ENCODE data around the gene ARHGAP24. TPM values are rescaled to one million over a fixed set of nuclear protein-coding genes. Genes with fewer than 3 reads are reported as not detected.

Gene ARHGAP24
- total RNA-seq, 1 experiment from 2014 or later, result 35.7 TPM

DNA sequence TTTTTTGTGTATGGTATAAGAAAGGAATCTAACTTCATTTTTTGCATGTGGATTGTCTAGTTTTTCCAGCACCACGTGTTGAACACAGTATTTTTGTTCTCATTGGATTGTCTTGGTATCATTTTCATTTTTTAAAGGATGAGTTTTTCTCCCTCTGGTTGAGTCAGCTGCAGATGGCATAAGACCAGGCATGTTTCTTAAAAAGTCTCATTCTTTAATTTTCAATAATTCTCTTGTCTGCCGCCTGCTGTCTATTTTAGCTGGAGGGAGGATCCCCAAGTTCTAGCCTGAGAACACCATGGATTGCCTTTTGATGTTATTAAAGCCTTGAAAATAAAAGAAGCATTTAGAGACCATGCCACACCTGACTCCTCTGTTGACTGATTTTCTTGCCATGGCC lies 263.8 kb downstream of the ARHGAP24 start:
- peak; percentile 74 for DNase-seq (ENCODE audit: low read depth)

DNA sequence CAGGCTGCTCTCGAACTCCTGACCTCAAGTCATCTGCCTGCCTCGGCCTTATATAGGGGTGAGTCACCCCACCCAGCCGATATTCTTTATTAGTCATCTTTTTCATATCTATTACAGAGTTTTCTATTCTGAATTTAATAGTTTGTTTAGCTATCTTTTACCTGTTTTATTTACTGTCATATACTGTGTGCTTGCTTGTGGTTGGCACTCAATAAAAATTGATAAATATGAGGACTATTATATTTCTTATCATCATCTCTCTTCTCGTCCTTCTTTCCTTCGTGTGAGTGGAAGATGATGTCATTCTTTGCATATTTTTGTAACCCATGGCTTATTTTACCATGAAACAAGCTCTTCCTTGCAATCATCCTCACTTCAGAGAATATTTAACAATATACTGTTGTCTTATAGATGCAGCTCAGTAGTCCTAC lies 265.5 kb downstream of the ARHGAP24 start:
- DNase-seq (ENCODE audit: low read depth), result peak; percentile 62

DNA sequence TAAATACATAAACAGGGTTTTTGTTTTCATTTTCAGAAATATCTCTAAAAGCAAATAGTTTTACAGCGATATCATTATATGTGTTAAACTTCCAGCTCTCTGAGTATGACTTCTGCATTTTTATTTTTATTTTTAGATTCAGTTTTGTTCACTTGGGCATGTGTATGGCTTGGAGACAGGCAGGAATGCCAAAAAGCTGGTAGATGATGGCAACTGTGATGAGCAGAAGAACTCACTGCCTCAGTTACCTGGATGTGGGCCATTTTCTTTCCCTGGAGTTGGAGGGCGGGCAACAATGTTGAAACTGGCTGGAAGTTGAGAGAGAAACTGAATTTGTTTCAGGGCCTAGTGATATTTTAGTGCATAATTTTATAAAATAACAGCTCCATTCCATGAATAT lies 266.4 kb downstream of the ARHGAP24 start:
- no peak for DNase-seq (ENCODE audit: low read depth)

DNA sequence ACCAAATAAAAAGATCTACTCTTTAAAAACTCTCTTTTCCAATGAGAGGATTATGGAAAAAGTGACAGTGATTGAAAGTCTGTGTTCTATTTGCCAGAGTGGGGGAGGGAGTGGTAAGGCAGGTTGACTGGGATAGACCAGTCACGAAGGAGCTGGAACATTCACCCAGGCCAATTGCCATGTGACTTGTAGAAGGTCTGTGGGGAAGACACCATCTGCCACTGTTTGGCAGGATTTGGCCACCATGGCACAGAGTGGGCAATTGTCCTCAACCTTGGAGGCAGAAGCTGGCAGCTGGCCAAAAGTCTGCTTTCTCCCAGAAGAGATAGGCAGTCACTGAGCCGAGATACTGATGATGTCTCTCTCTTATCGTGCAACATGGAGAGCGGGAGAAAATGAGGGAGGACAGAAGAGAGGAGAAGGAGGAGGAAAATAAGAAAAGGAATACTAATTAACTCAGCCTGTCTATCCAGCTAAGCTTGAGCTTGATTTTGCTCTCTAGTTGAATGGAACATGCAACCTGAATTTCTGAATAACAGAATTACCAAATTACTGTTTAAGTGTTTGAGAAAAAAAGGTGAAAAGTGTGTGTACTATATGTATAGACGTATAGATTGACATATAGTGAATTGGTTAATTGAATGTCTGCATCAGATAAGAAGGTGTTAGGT lies 267.1 kb downstream of the ARHGAP24 start:
- DNase-seq (ENCODE audit: low read depth), result peak; percentile 31

DNA sequence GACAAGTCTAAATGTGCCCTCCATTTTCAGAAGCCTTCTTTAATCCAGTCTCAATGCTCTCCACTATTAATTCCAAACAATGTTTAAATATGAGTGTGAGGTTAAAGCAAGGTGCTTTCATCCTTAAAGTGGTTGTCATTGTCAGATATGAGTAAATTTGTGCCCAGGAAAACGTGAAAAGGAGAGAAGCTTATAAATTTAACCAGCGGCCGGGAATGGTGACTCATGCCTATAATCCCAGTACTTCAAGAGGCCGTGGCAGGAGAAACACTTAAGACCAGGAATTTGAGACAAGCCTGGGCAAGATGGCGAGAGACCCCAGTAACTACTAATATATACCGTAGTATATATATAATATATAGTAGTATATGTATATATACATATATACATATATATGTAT lies 270.0 kb downstream of the ARHGAP24 start:
- DNase-seq (ENCODE audit: low read depth), result peak; percentile 81

DNA sequence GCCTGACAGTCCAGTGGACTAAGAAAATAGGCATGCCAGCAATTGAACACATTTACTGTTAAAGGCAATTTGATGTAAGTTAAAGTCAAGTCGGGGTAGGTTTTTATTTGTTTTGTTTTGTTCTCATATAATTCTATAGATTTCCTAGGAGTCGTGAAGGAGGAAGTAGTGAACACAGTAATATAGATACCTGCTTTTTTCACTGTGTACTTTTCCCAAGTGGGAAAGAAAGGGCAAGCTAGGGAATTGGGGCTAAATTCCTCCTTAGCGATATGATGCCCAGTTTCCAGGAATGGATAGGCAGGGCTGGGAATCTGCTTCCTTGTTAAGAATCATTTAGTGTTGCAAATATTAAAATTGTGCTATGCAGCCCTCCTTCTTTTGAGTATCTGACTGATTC lies 271.0 kb downstream of the ARHGAP24 start:
- DNase-seq (ENCODE audit: low read depth), result no peak

DNA sequence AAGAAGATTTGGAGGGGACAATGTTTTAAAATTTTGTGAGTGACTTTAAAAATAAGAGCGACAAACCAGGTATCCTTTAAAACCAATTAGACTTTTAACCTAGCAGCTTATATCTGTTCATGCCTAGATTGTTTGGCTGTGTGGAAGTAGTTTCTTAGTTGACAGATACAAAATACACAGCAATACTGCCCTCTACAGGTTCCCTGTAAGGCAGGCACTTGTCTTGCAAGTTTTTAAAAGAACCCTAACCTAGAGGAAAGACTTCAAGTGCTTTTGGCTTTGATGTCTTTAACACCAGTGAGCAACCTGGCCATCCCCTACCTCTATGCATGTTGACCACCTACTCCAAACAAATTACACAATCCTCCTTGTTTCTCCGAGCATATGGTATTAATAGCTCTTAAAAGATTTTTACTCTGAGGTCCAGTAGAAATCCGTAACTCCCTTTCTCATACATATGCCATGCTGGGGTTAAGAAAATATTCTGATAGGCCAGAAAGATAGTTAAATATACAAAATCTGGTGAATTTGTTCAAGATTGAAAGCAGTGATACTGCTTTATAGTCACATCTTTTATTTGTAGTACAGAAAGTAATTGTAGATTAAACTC lies 273.0 kb downstream of the ARHGAP24 start:
- DNase-seq (ENCODE audit: low read depth), result peak; percentile 81

DNA sequence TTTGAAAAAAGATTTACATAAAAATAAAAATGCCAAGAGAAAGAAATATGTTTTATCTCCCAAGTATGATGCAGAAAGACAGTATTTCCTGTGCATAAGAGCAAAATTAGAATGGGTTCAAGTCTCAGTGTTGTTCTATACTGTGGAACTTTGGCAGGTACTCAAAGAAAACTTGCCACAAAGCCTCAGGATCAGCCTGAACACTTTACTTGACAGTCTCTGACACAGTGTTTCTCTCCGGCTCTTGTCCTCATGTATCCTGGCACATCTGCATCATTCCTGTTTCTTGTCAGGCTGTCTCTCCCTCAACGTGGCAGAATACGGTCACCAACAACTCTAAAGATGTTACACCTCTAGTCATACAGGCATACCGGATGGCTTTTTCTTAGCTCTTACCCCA lies 273.7 kb downstream of the ARHGAP24 start:
- no peak for DNase-seq (ENCODE audit: low read depth)

DNA sequence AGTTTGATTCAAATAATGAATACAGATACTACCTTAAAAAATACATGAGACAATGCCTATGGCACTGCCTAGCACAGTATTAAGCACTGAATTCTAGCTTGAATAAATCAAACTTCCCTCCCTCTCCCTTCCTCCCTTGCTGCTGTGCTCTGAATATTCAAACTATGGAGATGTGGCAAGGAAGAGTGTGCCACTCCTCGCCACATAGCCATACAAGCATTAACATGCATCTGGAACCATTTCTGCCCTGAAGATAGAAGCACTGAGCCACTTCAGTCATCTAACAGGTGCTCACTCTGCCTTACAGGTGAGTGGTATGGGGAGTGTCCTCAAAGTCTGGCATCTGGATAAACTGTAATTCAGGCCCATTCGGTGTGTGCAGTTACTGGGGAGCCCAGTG lies 276.9 kb downstream of the ARHGAP24 start:
- DNase-seq (ENCODE audit: low read depth), result no peak

DNA sequence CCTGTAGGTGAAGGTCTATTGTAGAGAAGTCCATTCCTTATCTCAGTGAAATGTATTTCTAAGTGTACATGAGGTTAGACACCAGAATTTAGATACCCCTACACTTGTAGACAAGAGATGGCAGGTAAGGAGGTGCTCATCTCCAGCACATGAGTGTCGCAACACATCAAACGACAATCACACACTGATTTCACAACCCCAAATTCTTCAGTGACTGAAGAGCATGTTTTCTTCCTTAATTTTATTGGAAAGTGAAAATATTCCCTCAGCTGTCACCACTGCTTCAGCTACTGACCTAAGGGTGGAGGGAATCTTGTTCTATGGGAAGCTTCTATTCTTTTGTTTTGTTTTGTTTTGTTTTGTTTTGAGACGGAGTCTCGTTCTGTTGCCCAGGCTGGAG lies 280.3 kb downstream of the ARHGAP24 start:
- DNase-seq (ENCODE audit: low read depth), result no peak

DNA sequence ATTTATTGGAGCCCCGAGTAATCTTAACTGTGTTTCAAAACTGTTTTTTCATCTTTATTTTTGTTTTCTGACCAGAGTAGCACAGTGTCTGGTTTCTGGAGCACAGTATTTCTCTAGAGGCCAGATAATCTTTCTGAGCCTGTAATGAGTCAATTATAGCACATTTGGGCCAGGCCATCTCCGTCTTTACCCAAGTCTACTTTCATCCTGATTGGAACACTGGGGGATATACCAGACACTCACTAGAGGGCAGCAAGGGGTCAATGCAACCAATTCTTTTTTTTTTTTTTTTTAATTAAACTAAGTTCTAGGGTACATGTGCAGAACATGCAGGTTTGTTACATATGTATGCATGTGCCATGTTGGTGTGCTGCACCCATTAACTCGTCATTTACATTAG lies 282.0 kb downstream of the ARHGAP24 start:
- peak; percentile 78 for DNase-seq (ENCODE audit: low read depth)

DNA sequence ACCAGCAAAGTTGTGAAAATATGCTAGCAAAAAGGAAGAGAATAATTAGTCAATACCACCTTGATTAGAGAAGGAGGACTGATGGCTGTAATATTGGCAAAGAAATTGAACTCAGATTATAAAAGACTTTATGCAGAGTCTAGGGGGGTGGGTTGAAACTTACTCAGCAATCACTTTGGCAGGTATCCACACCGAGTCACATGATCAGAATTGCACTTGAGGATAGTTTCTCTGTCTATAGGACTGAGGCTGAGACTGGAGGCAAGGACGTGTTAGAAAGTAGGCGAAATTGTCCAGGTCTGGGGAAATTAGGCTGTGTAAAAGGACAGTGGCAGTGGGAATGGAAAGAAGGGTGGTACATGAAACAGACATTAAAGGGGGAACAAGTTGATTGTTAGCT lies 284.4 kb downstream of the ARHGAP24 start:
- DNase-seq (ENCODE audit: low read depth), result no peak

DNA sequence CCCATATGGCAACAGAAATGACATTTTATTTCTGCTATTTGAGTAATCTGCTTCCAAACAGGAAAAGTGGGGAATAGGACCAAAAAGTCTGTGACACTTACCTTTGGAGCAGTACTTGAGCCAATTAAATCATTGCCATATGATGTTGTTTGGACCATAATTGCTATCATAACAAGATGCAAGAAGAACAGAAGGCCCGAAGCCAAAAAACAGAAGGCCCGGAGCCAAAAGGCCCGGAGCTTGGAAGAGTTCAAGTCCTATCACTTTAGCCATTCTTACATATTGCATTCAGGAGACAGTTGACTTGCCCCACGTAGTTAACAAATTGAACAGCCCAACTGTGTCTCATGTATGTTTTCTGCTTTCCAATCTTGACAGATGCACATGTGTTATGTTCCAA lies 285.6 kb downstream of the ARHGAP24 start:
- DNase-seq (ENCODE audit: low read depth), result no peak

DNA sequence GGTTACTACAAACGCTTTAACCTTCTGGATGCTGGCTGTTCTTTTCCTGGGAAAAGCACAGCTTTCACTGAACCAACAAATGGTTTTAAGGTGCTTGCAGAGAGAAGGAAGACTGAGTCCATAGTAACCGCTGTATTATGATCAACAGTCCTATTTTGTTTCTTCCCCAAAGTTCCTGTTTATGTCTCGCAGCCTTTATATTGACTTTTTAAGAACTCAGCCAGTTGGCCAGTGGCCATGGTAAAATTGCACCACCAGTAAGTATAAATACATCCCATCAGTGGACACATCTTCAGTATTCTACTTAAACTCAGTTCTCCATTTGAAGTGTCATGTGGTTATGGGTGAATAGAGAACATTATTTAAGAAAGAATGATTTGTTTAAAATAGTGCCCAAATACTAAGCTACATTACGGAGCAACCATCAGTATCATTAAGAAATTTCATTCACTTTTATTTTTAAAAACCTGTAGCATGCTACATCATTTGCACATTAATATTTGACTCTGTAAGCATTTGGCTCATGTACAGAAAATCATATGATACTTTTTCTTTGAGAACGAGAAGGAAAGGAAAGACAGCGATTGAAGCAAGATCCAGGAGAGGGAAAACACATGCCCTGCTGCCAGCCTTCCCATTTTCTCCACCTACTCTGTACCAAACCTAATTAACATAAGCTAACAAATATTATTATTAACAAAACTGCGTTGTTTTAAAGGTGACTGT lies 287.0 kb downstream of the ARHGAP24 start:
- no peak for DNase-seq (ENCODE audit: low read depth)

DNA sequence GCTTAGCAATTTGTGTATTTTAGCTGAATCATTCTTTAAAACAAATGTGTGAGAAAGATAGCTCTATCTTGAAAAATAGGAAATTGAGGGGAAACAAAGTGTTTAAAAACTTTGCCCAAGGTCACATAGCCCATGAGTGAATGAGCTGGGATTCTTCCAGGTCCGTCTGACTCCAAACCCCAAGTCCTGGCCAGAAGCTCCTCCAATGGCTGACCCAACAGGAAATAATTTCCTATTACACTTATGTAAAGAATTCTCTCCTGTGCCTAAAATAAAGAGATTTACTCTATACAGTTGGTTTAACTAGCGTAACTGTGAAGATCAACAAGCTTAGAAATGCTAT lies 287.6 kb downstream of the ARHGAP24 start:
- DNase-seq (ENCODE audit: low read depth), result peak; percentile 75

DNA sequence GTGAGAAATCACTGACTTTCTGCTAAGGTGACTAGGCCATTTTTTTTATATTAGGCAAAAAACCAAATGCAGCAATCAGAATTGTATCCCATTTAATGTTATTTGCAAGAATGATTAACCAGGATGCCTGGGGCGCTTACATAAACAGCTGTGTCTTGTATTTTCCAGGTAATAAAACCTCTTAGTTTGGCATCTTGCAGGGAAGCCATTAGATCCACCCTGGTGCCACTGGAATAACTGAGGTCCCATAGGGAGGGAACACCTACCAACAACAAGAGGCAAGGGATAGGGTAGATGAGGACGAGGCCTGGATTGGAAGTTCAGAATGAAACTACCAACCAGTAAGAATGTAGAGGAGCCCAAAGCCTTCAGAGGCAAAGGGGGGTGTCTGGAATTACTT lies 288.3 kb downstream of the ARHGAP24 start:
- no peak for DNase-seq (ENCODE audit: low read depth)

DNA sequence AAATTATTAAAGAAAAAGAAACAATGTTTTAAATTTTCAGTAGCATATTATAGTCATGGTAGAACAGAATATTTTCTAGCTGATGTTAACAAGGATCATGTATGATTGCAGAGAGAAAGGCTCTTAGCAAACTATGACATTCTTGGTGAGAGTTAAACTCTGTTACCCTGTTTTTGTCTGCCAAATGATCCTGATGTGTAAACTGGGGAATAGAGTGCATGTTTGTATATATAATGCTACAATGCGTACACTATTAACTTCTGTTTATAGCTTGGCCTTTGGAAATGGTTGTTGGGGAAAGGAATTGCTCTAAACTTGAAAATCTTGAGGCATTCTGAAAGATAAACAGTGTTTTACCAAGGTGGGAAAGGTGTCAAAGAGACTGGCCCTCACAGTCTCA lies 292.7 kb downstream of the ARHGAP24 start:
- no peak for DNase-seq (ENCODE audit: low read depth)

DNA sequence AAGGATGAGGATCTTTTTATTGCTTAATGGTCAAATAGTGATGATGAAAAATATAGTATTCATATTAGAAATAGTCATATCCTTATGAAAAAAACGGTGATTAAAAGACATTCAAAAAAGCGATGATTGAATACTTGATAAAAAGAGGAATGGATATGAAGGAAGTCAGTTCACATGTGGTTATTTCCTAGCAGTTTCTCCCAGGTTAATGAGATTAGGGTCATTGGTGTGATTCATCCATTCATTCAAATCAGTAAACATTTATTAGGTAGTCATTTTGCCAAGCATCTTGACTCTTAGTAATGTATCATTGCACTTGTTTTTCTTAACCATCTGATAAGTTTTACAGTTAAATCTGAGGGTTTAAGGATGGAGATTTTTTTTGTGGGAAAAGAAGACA lies 294.1 kb downstream of the ARHGAP24 start:
- no peak for DNase-seq (ENCODE audit: low read depth)

DNA sequence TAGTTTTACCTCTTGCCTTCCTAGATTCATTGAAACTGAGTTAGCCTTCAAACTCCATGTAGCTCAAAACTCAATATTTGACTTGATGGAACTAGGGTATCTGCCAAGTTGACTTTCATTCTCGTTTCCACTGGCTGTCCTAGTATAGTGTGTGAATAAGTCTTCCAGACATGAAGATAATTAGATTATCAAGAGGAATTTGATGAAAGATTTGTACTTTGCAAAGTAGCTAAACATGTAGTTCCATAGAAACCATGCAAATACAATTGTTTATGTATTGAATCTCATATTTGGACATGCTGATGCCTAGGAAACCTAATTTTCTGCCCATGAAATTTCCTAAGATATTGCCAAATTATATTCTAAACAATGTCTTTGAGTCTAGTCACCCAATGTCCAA lies 297.5 kb downstream of the ARHGAP24 start:
- DNase-seq (ENCODE audit: low read depth), result no peak

DNA sequence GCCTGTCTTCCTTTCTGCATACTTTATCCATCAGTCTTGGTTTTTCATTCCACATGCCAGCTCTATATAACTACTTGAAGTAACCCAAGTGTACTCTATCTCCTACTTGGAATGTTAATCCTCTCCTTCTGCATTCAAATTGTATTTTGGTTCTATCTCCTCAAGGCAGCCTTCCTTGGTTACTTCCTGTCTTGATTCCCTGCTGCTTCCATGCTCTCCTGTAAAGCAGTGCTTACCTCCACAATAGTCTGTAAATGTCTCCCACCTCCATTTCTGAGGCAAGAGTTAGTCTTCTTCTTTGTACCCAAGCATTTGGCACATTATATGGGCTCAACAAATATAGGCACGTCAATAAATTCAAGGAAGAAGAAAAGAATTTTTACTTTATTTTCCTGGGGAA lies 298.4 kb downstream of the ARHGAP24 start:
- no peak for DNase-seq (ENCODE audit: low read depth)

DNA sequence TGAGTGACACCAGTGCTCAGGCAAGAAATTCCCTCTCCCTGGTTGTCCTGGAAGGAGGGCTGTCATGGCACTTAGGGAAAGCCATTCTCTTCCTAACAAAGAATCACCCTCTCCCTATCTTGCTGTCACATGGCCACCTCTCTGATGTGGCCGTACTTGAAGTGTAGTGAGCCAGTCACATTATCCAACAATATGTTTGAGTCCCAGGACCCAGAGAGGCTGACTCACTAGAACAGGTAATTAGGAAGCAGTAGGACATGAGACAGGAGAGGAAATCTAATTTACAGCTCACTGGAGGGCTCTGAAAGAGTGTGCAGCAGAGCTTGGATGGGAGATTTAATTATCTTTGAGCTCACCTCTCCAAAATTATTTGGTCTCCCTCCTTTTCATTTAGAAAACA lies 299.1 kb downstream of the ARHGAP24 start:
- DNase-seq (ENCODE audit: low read depth), result no peak

DNA sequence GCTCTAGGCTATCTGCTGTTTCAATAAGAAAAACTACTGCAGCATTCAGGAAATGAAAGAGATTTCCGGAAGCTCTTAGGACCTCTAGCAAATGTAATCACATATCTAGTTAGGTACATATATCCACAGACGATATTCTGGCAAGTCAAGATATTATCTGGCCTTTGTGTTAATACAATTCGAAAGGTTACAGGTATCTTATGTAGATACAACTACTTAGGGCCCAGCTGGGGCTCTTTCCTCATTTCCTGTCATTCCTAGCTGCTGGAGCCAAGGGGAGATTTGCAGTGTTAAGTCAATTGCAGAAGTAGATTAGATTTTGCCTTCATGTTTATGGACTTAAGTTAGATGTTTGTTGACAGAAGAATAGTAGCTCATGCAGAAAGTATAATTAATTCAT lies 299.5 kb downstream of the ARHGAP24 start:
- DNase-seq (ENCODE audit: low read depth), result no peak

DNA sequence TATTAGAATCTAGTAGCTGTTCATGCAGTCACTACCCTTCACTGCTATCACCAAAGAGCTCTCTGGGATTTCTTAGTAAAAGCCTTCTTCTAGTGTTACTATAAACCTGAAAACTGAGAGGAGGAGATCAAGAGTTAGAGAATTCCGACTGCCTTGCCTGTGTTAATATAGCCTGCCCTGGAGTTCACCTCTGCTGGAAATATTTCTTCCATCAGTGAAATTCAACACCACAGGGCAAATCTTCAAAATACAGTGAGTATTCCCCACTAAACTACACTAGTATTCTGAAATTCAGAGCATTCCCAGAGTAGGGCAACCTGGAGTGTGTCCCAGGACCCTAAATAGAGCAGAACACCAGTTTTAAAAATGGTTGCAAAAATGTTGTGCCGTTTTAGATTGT lies 301.1 kb downstream of the ARHGAP24 start:
- no peak for DNase-seq (ENCODE audit: low read depth)
